B cell (primary cell): Measurements from ENCODE around the gene TEKT5.

Source experiments
- EZH2 ChIP-seq: IDR thresholded peaks from 2 replicates; pipeline ENCODE4 v1.6.1; 2012; ENCODE audit warnings: borderline replicate concordance, low read depth, mild to moderate bottlenecking, moderate library complexity, low read length; ENCODE audit not compliant: insufficient read depth, poor library complexity, severe bottlenecking
- TF ChIP-seq, protein P1 (sequence below): fragments of 200-600 bp; IDR thresholded peaks from one replicate; pipeline ENCODE4 v1.8.0; 2022; ENCODE audit warnings: antibody characterized with exemption, mild to moderate bottlenecking

GRCh38 chr16:10669791-10670190 lies 24.9 kb downstream of the TEKT5 start:
- no peak for TF ChIP-seq EZH2
- TF ChIP-seq, protein P1, sequence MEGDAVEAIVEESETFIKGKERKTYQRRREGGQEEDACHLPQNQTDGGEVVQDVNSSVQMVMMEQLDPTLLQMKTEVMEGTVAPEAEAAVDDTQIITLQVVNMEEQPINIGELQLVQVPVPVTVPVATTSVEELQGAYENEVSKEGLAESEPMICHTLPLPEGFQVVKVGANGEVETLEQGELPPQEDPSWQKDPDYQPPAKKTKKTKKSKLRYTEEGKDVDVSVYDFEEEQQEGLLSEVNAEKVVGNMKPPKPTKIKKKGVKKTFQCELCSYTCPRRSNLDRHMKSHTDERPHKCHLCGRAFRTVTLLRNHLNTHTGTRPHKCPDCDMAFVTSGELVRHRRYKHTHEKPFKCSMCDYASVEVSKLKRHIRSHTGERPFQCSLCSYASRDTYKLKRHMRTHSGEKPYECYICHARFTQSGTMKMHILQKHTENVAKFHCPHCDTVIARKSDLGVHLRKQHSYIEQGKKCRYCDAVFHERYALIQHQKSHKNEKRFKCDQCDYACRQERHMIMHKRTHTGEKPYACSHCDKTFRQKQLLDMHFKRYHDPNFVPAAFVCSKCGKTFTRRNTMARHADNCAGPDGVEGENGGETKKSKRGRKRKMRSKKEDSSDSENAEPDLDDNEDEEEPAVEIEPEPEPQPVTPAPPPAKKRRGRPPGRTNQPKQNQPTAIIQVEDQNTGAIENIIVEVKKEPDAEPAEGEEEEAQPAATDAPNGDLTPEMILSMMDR: no peak
